Activated naive CD4-positive, alpha-beta T cell (primary cell): ENCODE measurements around the gene PHPT1.
A peak's percentile ranks its signal among the peaks of the same experiment; 100 is the strongest.

Experiments
- DNase-seq, 4 experiments: peaks; one replicate each; lab custom pipeline; 2025; lab: John Stamatoyannopoulos, UW

Gene PHPT1

GRCh38 chr9:136847826-136848392 is 1.3 kb upstream of the PHPT1 start:
- peak; percentile 22 to 48 (median 32) for DNase-seq

GRCh38 chr9:136848393-136849037 is 694 bp upstream of the PHPT1 start:
- DNase-seq, result no peak

GRCh38 chr9:136849960-136850865 is 1.0 kb downstream of the PHPT1 start:
- no peak for DNase-seq

GRCh38 chr9:136850866-136851775 is 1.9 kb downstream of the PHPT1 start:
- no peak for DNase-seq

- no peak for DNase-seq
Measured at GRCh38 chr9:136851941-136852663, 2.9 kb downstream of the PHPT1 start, which contains the start of gene MAMDC4. Gene MAMDC4 (plus strand): TSS chr9:136852346. CDS start chr9:136852417, 71 bp downstream.

- DNase-seq, result no peak
Measured at GRCh38 chr9:136852664-136853595, 3.7 kb downstream of the PHPT1 start.

GRCh38 chr9:136853596-136854112 is 4.4 kb downstream of the PHPT1 start:
- no peak for DNase-seq

- no peak for DNase-seq
Measured at GRCh38 chr9:136854113-136854841, 5.1 kb downstream of the PHPT1 start.

DNA sequence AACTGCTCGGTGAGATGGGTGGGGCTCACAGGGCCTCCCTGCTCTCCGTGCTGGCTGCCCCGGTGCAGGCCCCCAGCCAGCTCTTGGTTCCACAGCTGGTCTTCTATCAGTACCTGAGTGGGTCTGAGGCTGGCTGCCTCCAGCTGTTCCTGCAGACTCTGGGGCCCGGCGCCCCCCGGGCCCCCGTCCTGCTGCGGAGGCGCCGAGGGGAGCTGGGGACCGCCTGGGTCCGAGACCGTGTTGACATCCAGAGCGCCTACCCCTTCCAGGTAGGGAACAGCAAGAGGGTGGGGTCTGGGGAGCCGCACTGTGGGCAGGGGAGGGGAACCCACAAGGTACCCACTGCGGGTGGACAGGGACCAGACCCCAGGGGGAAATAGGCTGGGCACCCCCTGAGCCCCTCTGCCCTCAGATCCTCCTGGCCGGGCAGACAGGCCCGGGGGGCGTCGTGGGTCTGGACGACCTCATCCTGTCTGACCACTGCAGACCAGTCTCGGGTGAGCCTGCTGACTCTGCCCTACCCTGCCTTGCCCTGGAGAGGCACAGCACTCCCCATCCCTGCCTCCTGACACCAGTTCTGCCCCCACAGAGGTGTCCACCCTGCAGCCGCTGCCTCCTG is 5.7 kb downstream of the PHPT1 start:
- no peak for DNase-seq

GRCh38 chr9:136855461-136856078 is 6.4 kb downstream of the PHPT1 start:
- no peak for DNase-seq

- no peak for DNase-seq
Measured at GRCh38 chr9:136856079-136856476, 6.9 kb downstream of the PHPT1 start.

DNA sequence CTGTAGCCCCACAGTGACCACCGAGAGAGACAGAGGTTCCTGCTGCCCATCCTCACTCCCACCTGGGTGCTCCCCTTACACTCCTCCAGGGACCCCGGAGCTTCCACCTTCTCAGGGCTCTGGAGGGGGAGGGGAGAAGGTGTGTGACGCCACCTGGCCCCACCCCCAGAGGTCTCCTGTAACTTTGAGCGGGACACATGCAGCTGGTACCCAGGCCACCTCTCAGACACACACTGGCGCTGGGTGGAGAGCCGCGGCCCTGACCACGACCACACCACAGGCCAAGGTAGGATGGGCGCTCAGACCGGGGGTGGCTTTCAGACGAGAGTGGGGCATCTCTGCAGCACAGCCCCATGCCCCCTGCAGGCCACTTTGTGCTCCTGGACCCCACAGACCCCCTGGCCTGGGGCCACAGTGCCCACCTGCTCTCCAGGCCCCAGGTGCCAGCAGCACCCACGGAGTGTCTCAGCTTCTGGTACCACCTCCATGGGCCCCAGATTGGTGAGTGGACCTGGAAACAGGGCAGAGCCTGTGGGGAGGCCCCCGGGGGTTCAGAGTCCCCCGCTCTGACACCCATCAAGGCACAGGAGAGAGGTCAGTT is 7.4 kb downstream of the PHPT1 start:
- no peak for DNase-seq

DNA sequence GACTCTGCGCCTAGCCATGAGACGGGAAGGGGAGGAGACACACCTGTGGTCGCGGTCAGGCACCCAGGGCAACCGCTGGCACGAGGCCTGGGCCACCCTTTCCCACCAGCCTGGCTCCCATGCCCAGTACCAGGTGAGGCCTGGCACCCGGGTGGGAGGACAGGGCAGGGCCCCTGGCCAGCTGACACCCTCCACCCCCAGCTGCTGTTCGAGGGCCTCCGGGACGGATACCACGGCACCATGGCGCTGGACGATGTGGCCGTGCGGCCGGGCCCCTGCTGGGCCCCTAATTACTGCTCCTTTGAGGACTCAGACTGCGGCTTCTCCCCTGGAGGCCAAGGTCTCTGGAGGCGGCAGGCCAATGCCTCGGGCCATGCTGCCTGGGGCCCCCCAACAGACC is 8.0 kb downstream of the PHPT1 start:
- no peak for DNase-seq

DNA sequence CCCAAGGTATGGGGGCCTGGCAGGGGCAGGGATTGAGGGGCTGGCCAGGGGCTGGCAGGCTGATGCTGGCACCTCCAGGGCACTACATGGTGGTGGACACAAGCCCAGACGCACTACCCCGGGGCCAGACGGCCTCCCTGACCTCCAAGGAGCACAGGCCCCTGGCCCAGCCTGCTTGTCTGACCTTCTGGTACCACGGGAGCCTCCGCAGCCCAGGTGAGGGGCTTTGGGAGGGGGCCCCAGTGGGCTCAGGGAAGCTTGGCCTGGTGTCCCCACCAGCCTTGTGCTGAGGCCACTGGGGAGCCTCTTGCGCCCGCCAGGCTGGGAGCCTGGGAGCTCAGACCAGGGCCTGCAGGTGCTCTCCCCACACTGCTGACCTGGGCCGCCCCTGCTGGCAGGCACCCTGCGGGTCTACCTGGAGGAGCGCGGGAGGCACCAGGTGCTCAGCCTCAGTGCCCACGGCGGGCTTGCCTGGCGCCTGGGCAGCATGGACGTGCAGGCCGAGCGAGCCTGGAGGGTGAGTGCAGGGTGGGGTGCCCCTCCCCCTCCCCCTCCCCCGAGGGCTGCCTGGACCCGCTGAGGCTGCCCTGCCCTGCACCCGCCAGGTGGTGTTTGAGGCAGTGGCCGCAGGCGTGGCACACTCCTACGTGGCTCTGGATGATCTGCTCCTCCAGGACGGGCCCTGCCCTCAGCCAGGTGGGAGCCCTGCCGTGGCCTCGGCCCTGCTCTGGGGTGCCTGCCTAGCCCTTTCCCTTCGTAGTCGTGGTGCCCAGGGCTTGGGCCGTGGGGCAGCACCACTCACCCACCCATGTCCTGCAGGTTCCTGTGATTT is 8.6 kb downstream of the PHPT1 start:
- no peak for DNase-seq

GRCh38 chr9:136858452-136858843 is 9.2 kb downstream of the PHPT1 start:
- no peak for DNase-seq

- DNase-seq, result no peak
Measured at GRCh38 chr9:136858844-136859757, 9.9 kb downstream of the PHPT1 start.
